Left forelimb (tissue), 1 donor: ENCODE results near the gene FAM72A.
"Not testable (repeated sequence)": the region's sequence is repeated elsewhere in the genome, so short reads cannot be mapped to it uniquely, and the experiment has no call there.

ENCODE experiments used
- DNase-seq: peaks from one replicate; pipeline ENCODE4 v3.0.0-alpha.2; 2018; ENCODE audit warnings: low spot score

The FAM72A gene

GRCh38 chr1:206215600-206216392 lies 13.2 kb upstream of the FAM72A start:
- not testable (repeated sequence) for DNase-seq

GRCh38 chr1:206210802-206211201 lies 8.2 kb upstream of the FAM72A start:
- peak; percentile 5 for DNase-seq

GRCh38 chr1:206205569-206205968 lies 2.9 kb upstream of the FAM72A start:
- not testable (repeated sequence) for DNase-seq

- DNase-seq, result peak; percentile 66
Observed at GRCh38 chr1:206204871-206205270, 2.2 kb upstream of the FAM72A start.

GRCh38 chr1:206204159-206204511 lies 1.5 kb upstream of the FAM72A start:
- DNase-seq, result not testable (repeated sequence)

GRCh38 chr1:206203364-206204158 lies 922 bp upstream of the FAM72A start, which contains the start of gene SRGAP2:
Gene SRGAP2, plus strand, starts transcription at chr1:206203541. Its CDS starts 2,430 bp downstream, at chr1:206205971.
- DNase-seq, result peak; percentile 81

GRCh38 chr1:206196748-206197424 lies 5.8 kb downstream of the FAM72A start:
- DNase-seq, result not testable (repeated sequence)

- DNase-seq, result not testable (repeated sequence)
Observed at GRCh38 chr1:206195182-206195581, 7.5 kb downstream of the FAM72A start.

GRCh38 chr1:206186826-206187225 lies 15.8 kb downstream of the FAM72A start:
- DNase-seq, result not testable (repeated sequence)

- not testable (repeated sequence) for DNase-seq
Observed at GRCh38 chr1:206185778-206186177, 16.9 kb downstream of the FAM72A start.

- not testable (repeated sequence) for DNase-seq
Observed at GRCh38 chr1:206183788-206184187, 18.9 kb downstream of the FAM72A start.

- not testable (repeated sequence) for DNase-seq
Observed at GRCh38 chr1:206182368-206183317, 20.0 kb downstream of the FAM72A start.

GRCh38 chr1:206179666-206180065 lies 23.0 kb downstream of the FAM72A start:
- DNase-seq, result not testable (repeated sequence)

- DNase-seq, result not testable (repeated sequence)
Observed at GRCh38 chr1:206178061-206178989, 24.3 kb downstream of the FAM72A start.

- not testable (repeated sequence) for DNase-seq
Observed at GRCh38 chr1:206176114-206176502, 26.5 kb downstream of the FAM72A start.

GRCh38 chr1:206175459-206176113 lies 27.1 kb downstream of the FAM72A start:
- not testable (repeated sequence) for DNase-seq

- not testable (repeated sequence) for DNase-seq
Observed at GRCh38 chr1:206174182-206174868, 28.3 kb downstream of the FAM72A start.

GRCh38 chr1:206173110-206173719 lies 29.4 kb downstream of the FAM72A start:
- DNase-seq, result not testable (repeated sequence)
